GM15510 (cell line): ENCODE results near the gene RGMB.

Source experiments
- POLR2A ChIP-seq: IDR thresholded peaks from 3 replicates; pipeline ENCODE4 v1.6.1; 2011; ENCODE audit warnings: borderline replicate concordance; ENCODE audit not compliant: insufficient read length; ENCODE audit errors: extremely low read depth

RGMB gene

DNA sequence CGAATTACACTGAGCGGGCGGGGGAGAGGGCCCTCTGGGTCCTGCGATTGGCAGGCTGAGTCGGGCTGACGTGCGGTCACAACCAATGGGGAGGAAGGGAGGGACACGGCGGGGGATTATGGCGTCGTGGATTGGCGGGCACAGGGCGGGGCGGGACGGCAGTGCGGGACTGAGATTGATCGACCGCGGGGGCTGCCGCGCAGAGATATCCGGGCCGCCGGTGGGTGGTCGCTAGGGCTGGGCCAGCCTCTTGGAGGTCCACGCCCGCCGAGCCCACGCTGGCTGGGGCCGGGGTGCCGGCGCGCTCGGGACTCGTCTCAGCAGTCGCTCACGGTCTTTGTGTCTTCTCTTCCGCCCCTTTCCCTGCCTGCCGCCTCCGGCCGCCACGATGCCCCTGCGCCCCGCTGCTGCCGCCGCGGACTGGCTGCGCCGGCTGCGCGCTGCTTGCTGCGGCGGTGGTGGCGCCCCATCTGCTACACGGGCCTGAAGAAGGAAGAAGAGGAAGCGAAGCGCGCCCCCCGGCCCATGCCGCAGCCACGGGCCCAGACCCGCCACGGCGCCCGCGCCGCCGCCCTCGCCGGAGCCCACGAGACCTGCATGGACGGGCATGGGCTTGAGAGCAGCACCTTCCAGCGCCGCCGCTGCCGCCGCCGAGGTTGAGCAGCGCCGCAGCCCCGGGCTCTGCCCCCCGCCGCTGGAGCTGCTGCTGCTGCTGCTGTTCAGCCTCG is at the start of gene RGMB:
Gene RGMB (plus strand): TSS at position 200 of the 728 bp plus-strand sequence. CDS start 408 bp downstream, at position 608.
- peak; percentile 74 for TF ChIP-seq POLR2A

DNA sequence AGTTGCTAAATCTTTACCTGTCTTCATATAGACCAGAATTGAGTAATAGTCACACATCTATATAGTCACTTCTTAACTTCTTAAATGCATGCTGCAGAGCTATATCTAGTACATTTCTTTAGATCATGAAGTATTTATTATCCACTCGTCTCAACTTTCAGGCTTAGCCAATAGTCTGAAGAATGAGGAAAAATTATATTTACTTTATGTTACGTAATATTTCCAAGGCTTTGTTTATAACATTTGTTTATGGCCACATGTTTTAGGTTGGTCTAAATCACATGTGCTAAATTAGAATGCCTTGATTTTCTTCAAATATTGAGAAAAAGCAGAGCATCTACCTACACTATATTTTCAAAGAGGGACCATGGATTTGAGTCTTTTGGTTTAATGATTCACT is 47.2 kb upstream of the RGMB start:
- no peak for TF ChIP-seq POLR2A

GRCh38 chr5:98727686-98728085 is 45.8 kb upstream of the RGMB start:
- no peak for TF ChIP-seq POLR2A

DNA sequence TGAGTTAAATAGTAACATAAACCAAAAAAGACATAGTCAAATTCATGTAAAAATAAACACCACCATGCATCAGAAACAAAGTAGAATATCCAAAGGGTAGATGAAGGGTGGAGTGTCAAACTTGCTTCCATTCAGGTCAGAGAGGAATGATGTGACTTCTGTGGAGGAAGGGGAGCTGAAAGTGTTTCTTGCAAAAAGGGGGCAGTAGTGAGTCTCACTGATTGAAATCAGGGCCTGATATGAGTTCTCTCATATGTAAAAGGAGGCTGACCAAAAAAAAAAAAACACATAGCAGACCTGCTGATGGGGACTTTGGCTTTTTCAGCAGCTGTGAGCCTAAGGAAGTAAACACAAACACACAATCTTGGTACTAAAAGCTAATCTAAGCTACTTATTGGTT is 38.8 kb upstream of the RGMB start:
- no peak for TF ChIP-seq POLR2A

GRCh38 chr5:98735806-98736507 is 37.5 kb upstream of the RGMB start:
- no peak for TF ChIP-seq POLR2A

DNA sequence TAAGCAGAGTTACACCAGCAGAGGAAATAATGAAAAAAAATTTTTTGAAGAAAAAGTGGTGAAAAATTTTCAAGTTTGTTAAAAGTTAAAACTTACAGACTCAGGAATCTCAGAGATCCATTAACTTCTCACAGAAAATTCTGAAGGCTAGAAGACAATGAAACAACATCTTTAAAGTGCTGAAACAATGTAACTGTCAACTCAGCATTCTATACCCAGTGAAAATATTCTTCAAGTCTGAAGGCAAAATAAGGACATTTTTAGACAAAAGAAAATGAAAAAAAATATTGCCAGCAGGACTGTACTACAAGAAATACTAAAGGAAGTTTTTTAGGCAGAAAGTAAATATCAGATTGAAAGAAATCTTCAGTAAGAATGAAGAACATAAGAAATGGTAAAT is 36.7 kb upstream of the RGMB start:
- TF ChIP-seq POLR2A = no peak

DNA sequence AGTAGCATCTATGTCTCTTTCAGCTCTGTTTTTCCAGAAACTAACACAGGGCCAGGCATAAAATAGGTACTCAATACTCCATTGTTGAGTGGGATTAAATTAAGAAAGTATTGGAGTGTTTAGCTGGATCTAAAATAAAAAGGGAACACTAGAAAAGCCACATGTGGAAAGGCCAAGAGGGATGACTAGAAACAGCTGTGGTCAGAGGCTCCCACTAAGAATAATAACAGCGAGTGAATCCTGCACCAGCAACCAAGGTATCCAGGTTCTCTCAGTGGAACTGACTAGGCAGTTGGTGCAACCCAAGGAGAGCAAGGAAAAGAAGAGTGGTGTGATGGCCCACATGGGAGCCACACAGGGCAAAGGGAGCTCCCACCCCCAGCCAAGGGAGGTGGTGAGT is 31.5 kb upstream of the RGMB start:
- TF ChIP-seq POLR2A = no peak

DNA sequence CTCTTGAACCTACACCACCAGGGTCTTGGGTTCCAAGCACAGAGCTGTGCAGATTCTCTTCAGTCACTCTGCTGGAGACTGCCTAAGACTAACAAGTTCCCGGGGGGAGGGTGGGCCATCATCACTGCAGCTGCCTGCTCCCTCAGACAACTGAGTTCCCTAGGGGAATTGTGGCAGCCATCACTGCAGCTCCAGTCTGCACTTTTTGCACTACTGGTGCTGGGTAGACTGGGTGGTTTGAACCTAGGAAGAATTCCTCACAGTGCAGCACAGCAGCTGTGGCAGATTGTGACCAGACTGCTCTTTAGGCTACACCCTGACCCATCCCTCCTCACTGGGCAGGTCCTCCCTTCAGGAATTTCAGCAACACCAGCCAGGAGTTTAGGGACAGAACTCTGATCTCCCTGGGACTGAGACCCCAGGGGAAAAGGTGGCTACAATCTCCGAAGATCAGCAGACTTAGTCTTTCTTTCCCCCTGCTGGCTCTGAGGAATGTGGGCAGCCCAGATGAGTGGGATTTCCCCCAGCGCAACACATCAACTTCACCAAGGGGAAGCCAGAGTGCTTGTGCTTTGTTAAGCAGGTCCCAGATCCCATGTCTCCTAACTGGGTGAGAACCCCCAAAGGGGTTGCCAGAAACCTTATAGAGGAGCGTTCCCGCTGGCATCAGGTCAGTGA is 30.9 kb upstream of the RGMB start:
- no peak for TF ChIP-seq POLR2A

GRCh38 chr5:98749046-98749445 is 24.4 kb upstream of the RGMB start:
- TF ChIP-seq POLR2A = no peak

DNA sequence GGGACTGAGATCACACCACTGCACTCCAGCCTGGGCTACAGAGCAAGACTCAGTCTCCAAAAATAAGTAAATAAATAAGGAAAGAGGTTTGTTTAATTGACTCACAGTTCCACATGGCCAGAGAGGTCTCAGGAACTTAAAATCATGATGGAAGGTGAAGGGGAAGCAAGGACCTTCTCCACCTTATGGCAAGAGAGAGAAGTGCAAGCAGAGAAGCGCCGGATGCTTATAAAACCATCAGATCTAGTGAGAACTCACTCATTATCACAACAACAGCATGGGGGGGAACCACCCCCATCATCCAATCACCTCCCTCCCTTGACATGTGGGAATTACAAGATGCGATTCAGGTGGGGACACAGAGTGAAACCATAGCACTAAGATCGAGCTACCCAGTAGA is 22.8 kb upstream of the RGMB start:
- no peak for TF ChIP-seq POLR2A

GRCh38 chr5:98753507-98753906 is 20.0 kb upstream of the RGMB start:
- TF ChIP-seq POLR2A = no peak

DNA sequence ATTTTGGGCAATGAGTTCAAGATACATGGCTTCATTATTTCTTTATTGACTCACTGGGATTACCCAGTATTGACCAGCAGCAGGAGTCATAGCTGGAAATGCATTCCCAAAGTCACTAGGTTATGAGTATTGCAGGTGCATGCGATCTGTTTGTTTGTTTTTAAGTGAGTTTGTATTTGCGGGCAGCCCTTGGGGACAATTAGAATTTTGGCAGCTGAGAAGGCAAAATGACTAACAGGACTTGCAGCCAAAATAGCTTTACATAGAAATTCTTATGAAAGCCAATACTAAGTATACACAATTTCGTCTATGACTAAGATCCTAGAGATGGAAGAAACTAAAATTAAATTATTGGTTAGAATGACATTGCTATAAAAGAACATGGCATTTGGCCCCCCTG is 18.1 kb upstream of the RGMB start:
- no peak for TF ChIP-seq POLR2A

DNA sequence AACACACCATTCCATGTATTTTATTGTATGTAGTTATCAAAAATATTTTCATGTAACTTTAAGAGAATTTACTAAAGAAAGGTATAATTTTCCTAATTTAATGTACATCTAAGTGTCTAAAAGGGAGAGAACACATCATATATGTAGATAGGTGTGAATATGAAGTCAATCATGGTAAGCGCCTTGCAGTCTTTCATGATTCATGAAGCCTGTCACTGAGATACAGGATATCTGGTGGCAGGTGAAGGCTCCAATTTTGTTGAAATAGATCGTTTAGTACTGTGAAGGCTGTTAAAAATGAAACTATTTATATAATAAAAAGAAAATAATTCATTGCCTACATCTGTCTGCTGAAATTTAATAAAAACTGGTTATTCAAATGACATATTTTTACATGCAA is 15.5 kb upstream of the RGMB start:
- TF ChIP-seq POLR2A = no peak

DNA sequence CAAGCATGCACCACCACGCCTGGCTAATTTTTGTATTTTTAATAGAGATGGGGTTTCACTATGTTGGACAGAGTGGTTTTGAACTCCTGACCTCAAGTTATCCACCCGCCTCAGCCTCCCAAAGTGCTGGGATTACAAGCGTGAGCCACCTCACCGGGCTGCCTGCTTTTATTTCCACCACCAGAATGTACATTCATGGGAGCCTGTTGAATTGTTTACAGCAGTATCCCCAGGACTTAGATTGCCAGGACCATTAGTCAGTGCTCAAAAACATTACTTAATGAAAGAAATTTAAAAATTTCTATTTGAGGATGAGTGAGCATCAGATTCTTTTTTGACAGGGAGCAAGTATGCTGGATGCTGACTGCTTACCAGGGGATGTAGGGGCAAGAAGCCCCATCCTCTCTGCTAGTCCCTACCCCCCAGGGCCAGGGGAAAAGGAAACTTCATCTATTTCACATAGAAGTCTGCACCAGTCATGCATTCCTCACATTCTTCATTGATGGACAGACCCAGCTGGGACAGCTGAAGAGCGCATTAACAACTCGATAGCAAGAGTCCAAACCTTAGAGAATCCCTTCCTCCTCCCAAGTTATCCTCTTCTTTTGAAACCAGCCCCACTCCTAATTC is 10.3 kb upstream of the RGMB start:
- no peak for TF ChIP-seq POLR2A

DNA sequence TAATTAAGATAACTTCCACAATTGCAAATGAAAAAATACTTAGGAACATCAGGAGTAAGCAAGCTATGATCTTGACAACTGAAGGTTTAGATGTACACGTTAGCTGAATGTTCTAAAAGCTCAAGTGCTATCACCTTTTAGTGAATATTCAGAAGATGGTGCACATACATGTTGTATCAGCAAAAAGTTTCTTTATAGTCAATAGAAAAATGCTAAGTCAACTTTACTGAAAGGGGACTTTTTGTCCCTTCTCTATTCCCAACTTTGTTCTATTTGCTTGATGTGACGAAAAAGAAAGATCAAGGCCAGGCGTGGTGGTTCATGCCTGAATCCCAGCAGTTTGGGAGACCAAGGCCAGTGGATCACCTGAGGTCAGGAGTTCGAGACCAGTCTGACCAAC is 7.6 kb upstream of the RGMB start:
- TF ChIP-seq POLR2A = no peak
